ENCODE data around the gene LURAP1L.

GRCh38 chr9:12784461-12785259 lies 9.8 kb downstream of the LURAP1L start:
- TF ChIP-seq CTCF (IDR thresholded peaks at IDR 0.05) = no peak
- peak in 1 of 4 donors; percentile 34 for TF ChIP-seq POLR2A (IDR thresholded peaks at IDR 0.05)

All from upper lobe of left lung (tissue), 4 donors.